GM18502 (cell line): ENCODE measurements around the gene TBX22.
"Not testable (repeated sequence)": the region's sequence is repeated elsewhere in the genome, so short reads cannot be mapped to it uniquely, and the experiment has no call there.

Experiments used
- ATAC-seq: cut with Tn5 transposase; IDR thresholded peaks from one replicate; pipeline ENCODE4 v1.9.1; 2021; ENCODE audit warnings: mild to moderate bottlenecking; ENCODE audit not compliant: unreplicated experiment, poor library complexity

Gene TBX22, protein sequence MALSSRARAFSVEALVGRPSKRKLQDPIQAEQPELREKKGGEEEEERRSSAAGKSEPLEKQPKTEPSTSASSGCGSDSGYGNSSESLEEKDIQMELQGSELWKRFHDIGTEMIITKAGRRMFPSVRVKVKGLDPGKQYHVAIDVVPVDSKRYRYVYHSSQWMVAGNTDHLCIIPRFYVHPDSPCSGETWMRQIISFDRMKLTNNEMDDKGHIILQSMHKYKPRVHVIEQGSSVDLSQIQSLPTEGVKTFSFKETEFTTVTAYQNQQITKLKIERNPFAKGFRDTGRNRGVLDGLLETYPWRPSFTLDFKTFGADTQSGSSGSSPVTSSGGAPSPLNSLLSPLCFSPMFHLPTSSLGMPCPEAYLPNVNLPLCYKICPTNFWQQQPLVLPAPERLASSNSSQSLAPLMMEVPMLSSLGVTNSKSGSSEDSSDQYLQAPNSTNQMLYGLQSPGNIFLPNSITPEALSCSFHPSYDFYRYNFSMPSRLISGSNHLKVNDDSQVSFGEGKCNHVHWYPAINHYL

DNA sequence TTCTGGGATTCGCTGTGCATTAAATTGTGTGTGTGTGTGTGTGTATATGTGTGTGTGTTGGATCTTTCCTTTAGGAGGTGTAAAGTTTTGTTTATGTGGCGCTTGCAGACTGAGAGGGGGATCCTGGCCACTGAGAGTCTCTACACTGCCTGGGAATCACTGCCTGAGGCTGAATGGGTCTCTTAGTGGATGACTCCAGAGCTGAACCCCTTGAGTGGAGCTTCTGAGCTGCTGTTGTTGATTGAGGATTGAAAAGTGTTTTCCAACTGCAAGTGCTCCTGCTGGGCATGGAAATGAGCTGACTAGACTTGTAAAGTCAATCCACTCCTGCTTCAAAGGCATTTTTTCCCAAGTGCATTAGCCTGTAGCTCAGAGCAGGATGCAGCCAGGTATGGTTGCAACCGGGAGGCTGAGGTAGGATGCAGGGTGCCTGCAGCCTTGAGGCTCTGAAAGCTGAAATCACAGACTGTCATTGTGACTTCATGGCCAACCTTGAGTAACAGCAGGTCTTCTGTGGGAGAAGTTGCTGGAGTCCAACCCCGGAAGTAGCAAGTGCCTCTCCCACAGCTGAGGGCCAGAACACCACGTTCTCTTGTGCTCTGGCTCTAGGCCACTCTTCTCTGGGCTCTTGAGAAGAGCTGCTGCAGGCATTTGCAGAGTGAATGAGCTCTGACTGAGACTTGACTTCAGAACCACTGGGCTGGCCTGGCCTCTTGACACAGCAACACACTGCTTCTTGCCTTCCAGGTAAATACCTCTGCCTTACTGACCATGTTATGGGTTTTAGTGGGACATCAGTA lies at the start of gene TBX22:
TBX22 (plus strand) TSS at position 613 of the 800 bp plus-strand sequence. CDS start 7,517 bp downstream, outside the sequence.
- no peak for ATAC-seq

DNA sequence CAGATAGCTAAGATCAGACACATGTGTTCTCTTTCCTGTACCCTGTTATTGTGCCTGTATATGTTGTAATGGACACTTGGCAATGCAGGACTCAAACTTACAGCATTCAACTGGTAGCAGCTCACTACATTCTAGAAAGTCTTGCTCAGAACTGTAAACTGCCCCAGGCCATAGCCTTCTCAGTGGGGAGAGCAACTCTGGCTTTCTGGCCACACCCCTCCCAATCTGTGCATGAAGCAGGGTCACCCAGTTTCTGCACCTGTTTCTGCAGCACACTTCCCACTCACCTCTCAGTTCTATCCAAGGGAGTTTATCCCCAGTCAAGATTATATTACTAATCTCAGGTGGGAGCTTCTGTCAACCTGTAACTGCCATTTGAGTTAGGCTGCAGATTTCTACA lies 38.9 kb upstream of the TBX22 start:
- no peak for ATAC-seq

GRCh38 chrX:80004458-80004857 lies 10.1 kb upstream of the TBX22 start:
- no peak for ATAC-seq

DNA sequence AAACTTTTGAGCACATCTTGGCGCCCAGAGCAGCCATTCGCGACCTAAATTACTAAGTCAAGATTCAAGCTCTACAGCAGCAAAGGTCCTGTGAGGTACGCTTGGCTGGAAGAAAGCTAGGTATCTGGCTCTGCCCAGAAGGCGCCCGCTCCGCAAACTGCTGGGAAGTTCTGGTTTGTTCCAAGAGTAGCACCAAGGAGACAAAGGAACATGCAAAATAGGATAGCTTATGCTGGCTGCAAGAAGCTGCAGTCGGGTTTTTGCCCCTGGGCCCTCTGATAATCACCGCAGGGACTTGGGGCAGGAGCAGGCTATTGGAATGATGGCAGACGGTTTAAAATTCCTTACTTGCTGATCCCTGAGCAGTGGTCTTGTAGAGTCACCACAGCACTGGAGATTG lies 3.0 kb upstream of the TBX22 start:
- ATAC-seq, result no peak

DNA sequence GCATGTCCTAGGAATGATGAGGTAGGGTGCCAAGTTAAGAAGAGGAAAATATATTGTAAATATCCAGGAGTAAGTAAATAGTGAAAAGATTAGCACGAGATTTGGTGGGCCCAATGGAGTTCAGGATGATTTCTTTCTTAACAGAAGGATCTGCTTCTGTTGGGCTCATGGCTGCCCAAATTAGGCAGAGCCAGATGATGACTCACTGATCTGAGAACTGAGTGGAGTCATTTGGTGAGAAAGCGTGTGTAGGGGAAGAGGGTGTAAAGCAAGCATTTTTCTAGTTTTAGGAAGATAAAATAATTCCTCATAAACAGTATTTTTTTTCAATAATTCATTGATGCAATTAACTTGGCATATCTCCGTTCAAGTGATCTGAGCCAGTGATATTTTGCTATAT lies 1.6 kb downstream of the TBX22 start:
- no peak for ATAC-seq

DNA sequence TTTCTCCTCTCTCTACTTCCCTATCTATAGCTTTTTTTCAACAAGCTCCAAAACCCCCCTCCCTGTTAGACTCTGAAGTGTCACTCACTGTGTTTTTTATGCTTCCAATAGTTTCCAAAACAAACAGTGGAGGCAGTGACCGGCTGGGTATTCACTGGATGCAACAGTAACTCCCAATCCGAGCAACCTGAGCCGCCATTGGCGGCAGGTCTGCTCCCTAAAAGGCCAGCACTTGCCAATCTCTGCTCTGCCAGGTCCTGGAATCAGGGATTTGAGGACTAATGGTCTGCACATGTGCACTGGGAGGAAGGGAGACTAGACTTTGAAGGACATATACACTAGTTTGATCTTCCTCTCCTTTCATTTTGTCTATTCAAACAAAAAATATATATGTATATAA lies 7.1 kb downstream of the TBX22 start:
- no peak for ATAC-seq

GRCh38 chrX:80022363-80023031 lies 7.9 kb downstream of the TBX22 start:
- ATAC-seq, result no peak

GRCh38 chrX:80026116-80026515 lies 11.6 kb downstream of the TBX22 start:
- ATAC-seq, result no peak

GRCh38 chrX:80066156-80066555 lies 51.6 kb downstream of the TBX22 start:
- not testable (repeated sequence) for ATAC-seq

- not testable (repeated sequence) for ATAC-seq
Observed at GRCh38 chrX:80075625-80076024, 61.1 kb downstream of the TBX22 start.
